ENCODE data around the gene POLR2M.

The POLR2M gene

DNA sequence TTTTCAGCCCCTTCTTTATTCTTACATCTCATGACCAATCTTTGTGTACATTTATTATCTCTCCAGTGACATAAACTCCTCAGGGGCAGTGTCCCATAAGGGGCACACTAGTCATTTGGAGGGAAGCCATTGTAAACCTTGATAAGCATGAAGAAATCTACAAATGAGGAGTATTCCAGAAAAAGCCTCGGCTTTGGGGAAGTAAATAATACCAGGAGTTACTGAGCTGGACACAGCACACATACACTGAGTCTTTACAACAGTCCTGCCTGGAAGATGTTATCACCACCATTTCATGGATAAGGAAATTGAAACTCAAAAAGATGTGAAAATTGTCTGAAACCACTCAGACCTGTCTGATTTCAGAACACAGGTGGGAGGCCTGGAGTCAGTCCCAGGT, 15.4 kb upstream of the POLR2M start:
- DNase-seq (ENCODE audit: low read depth in 2 of 2, low spot score in 1 of 2), result no peak

DNA sequence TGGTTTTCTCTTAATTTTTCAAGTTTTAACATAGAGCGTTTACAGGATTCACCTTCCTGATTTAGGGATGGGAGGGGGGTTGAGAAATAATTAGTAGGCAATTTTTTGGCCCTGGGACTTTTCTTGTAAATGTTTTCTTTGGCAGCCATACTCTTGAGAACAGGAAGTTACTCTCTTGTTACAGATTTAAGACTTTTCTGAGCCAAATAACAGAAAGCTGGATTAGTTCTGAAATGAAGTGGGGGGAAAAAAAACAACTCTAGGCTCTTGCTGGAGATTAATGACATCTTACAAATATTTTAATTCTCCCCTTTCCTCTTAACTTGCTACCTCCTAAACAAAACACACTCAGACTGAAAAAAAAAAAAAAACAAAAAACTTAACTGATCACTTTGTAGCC, 13.8 kb upstream of the POLR2M start:
- no peak for DNase-seq (ENCODE audit: low read depth in 2 of 2, low spot score in 1 of 2)

DNA sequence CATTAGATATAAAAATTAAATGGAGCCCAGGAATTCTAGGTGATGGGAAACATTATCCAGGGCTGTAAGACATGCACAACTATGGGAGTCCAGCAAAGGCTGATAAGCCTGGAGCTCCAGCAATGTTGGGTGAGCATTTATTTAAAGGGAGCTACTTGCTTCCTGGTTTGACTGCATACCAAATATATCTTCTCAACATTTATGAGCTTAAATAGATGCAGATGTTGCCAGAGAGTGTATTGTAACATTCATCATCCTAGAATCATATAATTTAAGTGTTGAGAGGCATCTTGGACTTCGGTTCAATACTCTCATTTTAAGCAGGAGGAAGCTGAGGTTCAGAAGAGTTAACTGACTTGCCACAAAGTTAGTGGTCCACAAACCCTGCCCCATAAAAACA, 12.2 kb upstream of the POLR2M start:
- no peak for DNase-seq (ENCODE audit: low read depth in 2 of 2, low spot score in 1 of 2)

DNA sequence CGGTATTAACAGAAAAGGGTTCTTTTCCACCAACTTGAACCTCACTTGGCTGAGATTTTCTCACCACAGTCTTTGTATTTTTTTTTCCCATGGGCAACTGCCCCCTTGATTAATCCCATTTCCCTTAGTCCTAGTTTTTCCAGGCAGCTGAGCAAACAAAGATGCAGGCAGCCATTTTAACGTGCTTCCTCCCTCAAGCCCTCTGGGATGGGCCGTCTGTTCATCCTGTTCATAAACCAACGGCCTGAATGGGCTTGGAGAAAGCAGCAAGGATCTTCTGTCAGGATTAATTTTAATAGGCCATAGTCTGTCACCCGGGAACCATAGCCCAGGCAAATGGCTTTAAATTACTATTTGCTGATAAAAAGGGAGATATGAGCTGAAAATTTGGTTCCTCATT, 10.4 kb upstream of the POLR2M start:
- DNase-seq (ENCODE audit: low read depth in 2 of 2, low spot score in 1 of 2), result no peak

DNA sequence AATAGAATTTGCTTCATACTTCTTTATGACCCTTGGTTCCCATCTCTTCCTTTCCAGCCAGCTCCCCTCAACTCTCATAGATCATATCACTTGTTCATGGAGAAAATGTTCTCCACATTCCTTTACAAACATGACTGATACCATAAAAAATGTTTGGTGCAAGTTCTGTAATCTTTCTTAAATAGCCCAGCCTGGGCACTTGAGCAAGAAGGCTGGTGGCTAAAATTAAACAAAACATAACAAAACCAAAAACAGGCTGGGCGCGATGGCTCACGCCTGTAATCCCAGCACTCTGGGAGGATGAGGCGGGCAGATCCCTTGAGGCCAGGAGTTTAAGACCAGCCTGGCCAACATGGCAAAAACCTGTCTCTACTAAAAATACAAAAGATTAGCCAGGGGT, 8.9 kb upstream of the POLR2M start:
- no peak for DNase-seq (ENCODE audit: low read depth in 2 of 2, low spot score in 1 of 2)

DNA sequence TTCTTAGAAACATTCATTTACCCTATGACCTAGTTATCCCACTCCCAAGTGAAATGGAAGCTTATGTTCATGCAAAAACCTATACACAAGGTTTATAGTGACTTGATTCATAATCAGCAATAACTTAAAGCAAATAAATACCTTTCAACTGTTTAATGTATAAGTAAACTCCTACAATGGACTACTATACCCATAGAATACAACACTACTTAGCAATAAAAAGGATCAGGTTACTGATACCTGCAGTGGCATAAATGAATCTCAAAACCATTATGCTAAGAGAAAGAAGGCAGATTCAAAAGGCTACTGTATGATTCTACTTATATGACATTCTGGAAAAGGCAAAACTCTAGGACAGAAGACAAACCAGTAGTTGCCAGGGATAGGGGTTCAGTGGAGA, 8.3 kb upstream of the POLR2M start:
- DNase-seq (ENCODE audit: low read depth in 2 of 2, low spot score in 1 of 2), result no peak

DNA sequence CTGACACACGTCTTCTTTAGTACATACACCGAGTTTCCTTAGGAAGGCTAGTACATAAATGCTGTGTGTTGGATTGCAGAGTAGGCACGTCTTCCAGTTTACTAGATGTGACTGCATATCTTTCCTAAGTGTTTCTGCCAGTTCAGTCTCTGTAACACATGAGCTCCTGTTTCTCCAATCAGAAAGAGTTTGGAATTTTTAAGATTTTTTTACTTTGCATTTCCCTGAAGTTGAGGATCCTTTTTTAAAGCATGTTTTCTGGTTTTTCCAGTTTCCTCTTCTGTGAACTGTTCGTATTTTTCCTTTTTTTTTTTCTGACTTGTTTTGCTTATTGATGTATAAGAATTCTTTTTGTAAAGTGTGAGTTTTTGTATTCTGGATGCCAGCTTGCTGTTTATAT, 7.5 kb upstream of the POLR2M start:
- no peak for DNase-seq (ENCODE audit: low read depth in 2 of 2, low spot score in 1 of 2)

DNA sequence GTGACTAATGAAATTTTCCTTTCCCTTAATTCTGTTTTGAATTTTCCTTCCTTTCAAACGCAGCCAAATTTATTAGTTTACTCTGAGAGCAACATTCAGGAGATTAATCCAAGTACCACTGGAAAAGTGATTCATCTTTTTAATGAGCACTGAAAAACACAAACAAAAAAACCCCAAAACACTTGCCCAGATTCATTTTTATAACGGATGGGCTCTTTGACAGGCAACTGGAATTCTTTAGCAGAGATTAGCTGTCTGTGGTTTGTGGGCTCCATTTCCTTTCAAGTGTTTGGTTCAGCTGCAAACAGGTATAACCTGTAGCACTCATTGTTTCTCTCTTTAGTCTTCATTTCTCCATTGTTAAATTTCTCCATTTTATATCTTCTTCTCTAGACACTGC, 3.1 kb upstream of the POLR2M start:
- DNase-seq (ENCODE audit: low read depth in 2 of 2, low spot score in 1 of 2), result no peak

DNA sequence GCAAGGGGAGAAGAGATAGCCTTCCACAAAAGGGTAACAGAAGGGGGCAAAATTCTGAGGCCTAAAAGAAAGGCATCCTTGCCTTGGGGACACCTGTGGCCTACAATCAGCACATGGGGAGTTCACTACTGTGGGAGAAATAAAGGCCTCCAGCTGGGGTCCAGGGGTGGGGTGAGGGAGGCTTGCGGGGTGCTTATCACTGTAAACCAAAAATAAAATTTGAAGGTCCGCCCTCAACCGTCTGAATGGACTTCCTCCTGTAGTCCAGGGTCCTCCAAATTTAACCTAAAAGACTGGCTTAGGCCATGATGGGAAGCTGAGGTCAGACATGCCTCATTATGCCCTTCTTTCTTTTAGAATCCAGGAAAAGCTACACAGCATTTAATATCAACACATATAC, 2.1 kb upstream of the POLR2M start:
- no peak for DNase-seq (ENCODE audit: low read depth in 2 of 2, low spot score in 1 of 2)

DNA sequence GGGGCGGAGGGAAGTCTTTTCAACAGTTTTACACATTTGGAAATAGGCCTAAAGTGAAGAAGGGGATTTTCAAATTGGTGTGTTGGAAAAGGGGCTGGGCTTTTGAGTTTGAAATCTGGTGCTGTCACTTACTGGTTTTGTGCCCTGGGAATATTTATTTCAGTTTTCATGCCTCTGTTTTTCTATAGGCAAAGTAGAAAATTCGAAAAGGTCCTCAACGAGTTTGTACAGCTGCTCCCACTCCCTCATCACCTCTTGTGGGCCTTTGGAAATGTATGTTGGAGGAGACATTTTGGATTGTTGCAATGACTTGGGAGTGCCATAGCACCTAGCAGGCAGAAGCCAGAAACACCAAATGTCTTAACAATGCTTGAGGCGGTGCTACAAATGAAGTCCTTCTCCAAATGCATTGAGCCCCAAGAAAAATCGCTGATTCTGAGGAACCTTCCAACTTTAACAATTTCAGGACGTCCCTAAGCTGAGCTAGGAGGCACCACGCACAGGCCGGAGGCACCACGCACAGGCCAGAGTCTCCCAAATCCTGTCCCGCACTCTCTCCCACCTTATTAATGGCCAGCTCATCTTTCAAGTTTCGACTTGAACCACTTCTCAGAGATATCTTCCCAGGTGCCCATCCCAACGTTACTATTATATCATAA, 639 bp upstream of the POLR2M start:
- DNase-seq (ENCODE audit: low read depth in 2 of 2, low spot score in 1 of 2), result no peak

DNA sequence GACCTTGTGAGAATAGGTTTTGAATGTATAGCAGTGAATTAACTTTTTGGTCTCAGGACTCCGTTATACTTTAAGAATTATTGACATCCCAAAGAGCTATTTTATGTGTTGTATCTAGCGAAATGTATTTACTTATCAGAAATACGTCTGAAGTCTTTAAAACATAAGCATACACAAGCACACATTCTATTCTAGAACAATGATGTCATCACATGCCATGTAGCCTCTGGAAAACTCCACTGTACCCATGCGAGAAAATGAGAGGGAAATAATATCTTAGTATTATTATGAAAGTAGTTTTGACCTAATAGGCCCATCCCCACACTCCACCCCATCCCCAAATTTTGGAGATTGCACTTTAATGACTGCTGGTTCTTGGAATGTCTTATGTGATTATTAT, 1.5 kb downstream of the POLR2M start:
- no peak for DNase-seq (ENCODE audit: low read depth in 2 of 2, low spot score in 1 of 2)

DNA sequence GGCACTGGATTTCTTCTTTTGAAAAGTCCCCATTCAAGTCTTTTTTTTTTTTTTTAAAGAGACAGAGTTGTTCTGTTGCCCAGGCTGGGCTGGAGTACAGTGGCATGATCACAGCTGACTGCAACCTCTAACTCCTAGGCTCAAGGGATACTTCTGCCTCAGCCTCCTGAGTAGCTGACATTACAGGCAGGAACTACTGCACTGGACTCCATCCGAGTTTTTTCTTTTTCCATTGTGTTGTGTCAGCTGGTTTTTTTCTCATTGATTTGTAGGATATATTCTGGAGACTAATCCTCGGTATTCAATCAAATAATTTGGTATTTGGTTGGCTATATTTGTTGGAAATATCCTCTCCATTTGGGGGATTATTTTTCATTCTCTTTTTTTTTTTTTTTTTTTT, 11.8 kb downstream of the POLR2M start:
- DNase-seq (ENCODE audit: low read depth in 2 of 2, low spot score in 1 of 2), result no peak

DNA sequence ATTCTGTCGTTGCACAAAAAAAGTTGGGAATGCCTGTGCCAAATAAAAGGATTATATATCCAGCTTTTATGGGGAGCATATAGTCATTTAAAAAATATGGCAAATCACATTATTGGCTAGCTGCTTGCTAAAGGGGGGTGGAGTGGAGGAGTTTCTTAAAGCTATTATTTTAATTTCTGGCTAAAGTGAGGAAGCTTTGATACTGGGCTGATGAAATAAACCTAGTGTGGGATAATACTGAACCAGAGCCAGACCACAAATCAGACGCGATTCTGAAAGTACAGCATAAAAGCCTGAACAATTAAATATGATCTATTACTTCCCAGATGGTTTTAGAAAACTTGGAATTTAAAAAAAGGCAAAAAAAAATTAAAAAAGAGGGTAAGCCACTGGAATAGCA, 14.4 kb downstream of the POLR2M start:
- no peak for DNase-seq (ENCODE audit: low read depth in 2 of 2, low spot score in 1 of 2)

DNA sequence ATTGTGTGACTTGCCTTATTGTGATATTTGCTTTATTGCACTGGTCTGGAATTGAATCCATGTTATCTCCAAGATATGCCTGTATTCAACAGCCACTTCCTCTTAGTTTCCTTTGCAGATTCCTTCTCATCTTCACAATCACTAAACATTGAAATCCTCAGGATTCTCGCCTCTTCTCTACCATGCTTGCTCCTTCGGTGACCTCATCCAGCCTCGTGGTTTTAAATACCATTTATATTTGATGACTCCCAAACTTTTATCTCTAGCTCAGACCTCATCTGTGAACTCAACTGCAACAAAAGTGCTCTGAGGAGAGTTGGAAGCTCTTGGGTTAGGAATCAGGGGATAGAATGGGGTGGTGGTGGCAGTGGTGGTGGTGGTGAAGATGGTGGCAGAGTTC, 19.9 kb downstream of the POLR2M start:
- no peak for DNase-seq (ENCODE audit: low read depth in 2 of 2, low spot score in 1 of 2)

DNA sequence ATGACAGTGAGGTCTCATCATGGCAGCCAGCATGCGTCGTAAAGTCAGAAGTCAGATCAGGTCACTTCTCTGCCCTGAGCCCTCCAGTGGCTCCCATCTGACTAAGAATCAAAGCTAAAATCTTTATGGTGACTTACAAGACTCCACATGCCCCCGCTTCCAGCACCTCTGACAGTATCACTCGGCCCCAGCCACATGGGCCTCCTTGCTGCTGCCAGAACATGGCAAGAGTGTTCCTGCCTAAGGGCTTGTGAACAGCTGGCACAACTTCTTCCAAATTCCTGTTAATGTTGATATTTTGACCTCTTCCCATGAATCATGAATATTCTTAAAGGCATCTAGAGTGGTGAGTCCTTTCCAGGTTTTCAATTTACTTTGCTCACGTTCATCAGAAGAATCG, 20.5 kb downstream of the POLR2M start:
- no peak for DNase-seq (ENCODE audit: low read depth in 2 of 2, low spot score in 1 of 2)

DNA sequence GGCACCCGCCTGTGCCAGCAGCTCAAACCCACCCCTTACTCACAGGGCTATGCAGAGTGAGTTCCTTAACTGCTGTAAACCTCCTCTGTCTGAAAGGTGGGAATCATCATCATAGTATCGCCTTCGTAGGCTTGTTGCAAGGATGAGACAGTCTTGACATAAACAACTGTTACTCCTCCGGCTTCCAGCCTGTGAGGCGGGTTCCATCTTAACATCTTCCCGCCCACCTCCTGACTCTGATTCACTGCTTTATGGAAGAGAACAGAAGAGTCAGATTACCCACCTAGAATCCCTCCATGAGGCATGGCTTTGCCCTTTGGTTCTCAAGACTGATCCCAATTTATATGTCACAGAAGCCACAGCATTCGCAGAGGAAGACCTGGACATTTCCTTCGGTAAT, 21.9 kb downstream of the POLR2M start:
- no peak for DNase-seq (ENCODE audit: low read depth in 2 of 2, low spot score in 1 of 2)

DNA sequence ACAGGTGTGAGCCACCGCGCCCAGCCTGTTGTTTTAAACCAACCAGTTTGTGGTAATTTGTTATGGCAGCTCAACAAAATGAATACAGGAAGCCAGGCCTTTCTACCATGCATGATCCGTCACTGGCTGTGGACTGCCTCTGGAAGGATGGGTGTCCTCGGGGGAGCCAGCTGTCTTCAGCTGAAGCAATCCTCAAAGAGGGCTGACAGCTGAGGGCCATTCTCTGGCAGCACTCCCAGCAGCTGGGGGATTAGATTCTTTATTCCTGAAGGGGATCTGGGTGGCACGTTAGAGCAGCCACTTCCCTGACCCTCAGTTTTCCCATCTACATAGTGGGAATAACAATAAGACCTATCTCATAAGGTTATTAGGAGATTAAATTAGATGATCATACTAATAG, 24.4 kb downstream of the POLR2M start:
- no peak for DNase-seq (ENCODE audit: low read depth in 2 of 2, low spot score in 1 of 2)

DNA sequence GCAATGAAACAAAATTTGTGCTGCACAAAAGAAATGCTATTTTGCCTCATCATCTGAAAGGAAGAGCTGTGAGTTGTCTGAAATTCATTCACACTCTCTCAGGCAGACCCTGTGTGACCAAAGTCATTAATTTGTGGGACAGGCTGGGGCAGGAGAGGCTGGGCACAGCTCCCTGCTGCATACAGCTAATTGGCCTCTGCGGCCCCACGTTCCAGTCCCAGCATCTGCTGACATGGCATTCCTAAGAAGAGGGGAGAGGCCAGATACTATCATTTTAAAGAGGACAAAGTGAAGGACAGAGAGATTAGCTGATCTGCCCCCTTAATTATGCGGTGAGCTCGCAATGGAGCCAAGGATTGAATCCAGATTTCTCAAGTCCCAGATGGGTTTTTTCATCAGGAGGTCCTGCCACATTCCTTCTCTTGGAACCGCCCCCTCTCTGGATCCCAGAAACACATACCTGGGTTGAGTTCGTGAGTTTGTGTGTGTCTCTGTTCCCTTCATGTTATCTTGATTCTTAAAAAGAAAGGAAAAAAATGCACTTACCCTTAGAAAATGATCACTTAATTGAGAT, 25.1 kb downstream of the POLR2M start:
- DNase-seq (ENCODE audit: low read depth in 2 of 2, low spot score in 1 of 2), result no peak

DNA sequence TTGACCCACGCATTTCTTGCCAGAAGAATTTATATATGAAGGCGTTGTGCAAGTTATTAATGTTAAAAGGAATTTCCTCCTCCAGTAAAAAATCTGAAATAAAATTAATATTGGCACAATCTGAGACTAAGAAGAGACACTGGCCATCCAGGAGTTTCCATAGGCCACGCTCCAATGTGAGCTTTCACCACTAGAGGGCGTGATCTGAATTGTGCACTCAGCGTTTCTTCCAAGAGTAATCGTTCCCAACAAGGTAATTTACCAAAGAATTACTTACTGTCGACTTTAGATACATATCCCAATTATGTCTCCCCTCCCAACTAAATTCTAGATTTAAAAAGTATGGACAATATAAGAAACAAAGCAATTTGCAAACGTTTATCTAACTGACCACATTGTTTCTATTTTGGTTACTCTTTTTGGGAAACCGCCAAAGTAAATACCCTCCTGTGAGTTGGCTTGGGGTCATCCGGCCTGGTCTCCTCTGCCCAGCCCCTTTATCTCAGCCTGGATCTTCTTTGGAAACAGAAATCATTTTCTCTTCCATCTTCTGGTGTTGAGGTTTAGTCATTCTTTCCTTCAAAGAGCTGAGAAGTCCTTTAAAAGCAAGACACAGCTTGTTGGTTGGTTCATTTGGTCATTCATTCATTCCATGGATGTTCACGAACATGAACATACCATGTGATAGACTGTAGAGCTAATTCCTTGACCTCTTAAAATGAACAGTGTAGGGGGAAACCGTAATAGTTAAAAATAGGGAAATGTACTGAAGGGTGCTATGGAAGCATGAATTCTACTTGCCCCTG, 26.2 kb downstream of the POLR2M start:
- DNase-seq (ENCODE audit: low read depth in 2 of 2, low spot score in 1 of 2), result peak in 1 of 2 donors; percentile 20

DNA sequence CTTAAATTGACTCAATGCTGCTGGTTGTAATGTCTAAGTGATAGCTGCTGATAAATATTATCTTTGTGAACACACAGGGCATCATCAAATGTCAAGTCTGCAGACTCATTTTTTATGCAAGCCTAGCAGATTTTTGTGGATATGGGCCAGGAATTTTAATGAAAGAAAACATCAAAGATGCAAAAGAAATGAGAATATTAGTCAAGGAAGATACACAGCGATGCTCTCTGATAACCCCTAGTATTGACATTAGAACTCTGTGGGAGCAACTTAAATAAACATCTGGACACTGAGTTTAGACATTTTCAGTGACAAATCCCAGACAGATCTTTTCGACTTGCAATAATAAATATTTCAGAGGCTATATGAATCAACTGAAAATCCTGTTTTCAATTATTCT, 28.3 kb downstream of the POLR2M start:
- no peak for DNase-seq (ENCODE audit: low read depth in 2 of 2, low spot score in 1 of 2)

DNA sequence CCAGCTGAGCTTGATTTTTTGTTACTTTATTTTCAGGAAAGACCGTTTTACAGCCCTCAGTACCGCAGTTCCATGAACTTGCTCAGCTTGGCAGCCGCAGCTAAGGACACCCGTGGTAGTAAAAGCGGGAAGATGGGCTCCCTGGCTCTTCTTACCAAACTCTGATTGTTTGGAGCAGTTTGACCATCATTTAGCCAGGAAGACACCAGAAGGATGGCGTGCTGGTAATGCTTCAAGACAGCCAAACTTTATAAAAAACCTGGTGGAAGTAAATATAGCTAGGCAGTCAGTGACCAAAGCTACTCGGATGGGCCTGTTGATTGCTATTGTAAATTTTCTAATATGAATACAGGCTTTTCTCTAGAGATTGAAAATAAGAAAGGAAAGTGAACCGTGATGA, 28.9 kb downstream of the POLR2M start:
- DNase-seq (ENCODE audit: low read depth in 2 of 2, low spot score in 1 of 2), result no peak

DNA sequence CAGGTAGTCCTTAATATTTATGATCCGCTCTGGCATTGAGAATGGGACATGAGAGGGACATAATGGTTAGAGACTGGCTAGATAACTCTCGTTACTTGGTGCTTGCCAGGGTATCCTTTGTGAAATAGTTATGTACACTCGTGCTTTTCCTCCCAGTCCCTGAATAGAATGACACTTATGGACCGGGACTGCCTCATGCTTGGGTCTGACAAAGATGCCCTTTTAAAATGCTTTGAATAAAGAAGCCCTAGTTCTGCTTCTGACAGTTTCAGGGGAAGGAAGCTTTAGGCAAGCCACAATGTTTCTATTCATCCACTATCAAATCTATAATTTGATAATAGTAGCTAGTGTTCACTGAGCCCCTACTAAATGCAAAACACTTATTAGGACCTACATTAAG, 29.4 kb downstream of the POLR2M start:
- DNase-seq (ENCODE audit: low read depth in 2 of 2, low spot score in 1 of 2), result no peak

DNA sequence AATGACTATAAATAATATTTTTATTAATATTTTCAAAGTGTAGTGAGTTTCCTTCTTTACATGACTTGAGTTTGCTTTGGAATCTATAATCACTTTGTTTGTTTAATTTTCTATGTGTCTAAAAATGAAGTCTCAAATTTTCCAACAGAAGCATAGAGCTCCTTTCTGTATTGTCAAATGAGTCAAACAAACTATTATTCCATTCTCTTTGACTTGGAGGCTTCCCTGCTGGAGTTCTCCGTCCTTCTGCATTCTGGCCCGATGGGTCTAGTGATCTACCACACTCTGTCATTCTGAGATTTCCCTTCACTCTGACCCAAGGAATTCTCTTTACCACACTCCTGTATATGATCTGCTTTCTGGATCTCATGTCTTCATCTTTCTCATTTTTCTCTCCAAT, 30.1 kb downstream of the POLR2M start:
- DNase-seq (ENCODE audit: low read depth in 2 of 2, low spot score in 1 of 2), result no peak
